NCI-H1694 (cell line): Measurements from ENCODE around the gene ATXN7L1.

ENCODE experiments used
- DNase-seq: peaks from one replicate; lab custom pipeline; 2025; lab: John Stamatoyannopoulos, UW

The ATXN7L1 gene

GRCh38 chr7:105778956-105779355 lies 97.4 kb downstream of the ATXN7L1 start:
- DNase-seq, result no peak

- no peak for DNase-seq
Observed at GRCh38 chr7:105776986-105777910, 99.2 kb downstream of the ATXN7L1 start.

- no peak for DNase-seq
Observed at GRCh38 chr7:105776068-105776790, 100.2 kb downstream of the ATXN7L1 start.

- no peak for DNase-seq
Observed at GRCh38 chr7:105775580-105775979, 100.8 kb downstream of the ATXN7L1 start.

GRCh38 chr7:105773030-105773460 lies 103.4 kb downstream of the ATXN7L1 start:
- no peak for DNase-seq

GRCh38 chr7:105769901-105770628 lies 106.3 kb downstream of the ATXN7L1 start:
- DNase-seq, result no peak

- DNase-seq, result no peak
Observed at GRCh38 chr7:105768898-105769507, 107.4 kb downstream of the ATXN7L1 start.

- no peak for DNase-seq
Observed at GRCh38 chr7:105768117-105768516, 108.3 kb downstream of the ATXN7L1 start.

GRCh38 chr7:105766421-105767073 lies 109.9 kb downstream of the ATXN7L1 start:
- peak; percentile 75 for DNase-seq

- DNase-seq, result no peak
Observed at GRCh38 chr7:105765846-105766245, 110.6 kb downstream of the ATXN7L1 start.

- DNase-seq, result no peak
Observed at GRCh38 chr7:105764506-105764905, 111.9 kb downstream of the ATXN7L1 start.

GRCh38 chr7:105760551-105761447 lies 115.6 kb downstream of the ATXN7L1 start:
- no peak for DNase-seq

- DNase-seq, result peak; percentile 82
Observed at GRCh38 chr7:105759670-105760550, 116.5 kb downstream of the ATXN7L1 start.

- DNase-seq, result no peak
Observed at GRCh38 chr7:105756367-105756766, 120.0 kb downstream of the ATXN7L1 start.

- DNase-seq, result no peak
Observed at GRCh38 chr7:105752671-105753275, 123.6 kb downstream of the ATXN7L1 start.

- DNase-seq, result no peak
Observed at GRCh38 chr7:105751054-105751453, 125.3 kb downstream of the ATXN7L1 start.

GRCh38 chr7:105748701-105749100 lies 127.7 kb downstream of the ATXN7L1 start:
- DNase-seq, result no peak

- DNase-seq, result no peak
Observed at GRCh38 chr7:105745681-105746330, 130.6 kb downstream of the ATXN7L1 start.
